NT2/D1 (cell line): Measurements from ENCODE around the gene CTDP1.

Source experiments
- DNase-seq: peaks from one replicate; pipeline ENCODE4 v3.0.0-alpha.2; 2011; ENCODE audit warnings: low read depth, low spot score
- H3K27me3 ChIP-seq: 2 replicates; pipeline ENCODE4 v1.6.0; 2011; ENCODE audit warnings: mild to moderate bottlenecking; ENCODE audit not compliant: insufficient read length, insufficient read depth
- H3K36me3 ChIP-seq: 2 replicates; pipeline ENCODE4 v1.6.1; 2011; ENCODE audit warnings: mild to moderate bottlenecking, low read length, mixed read lengths; ENCODE audit not compliant: insufficient read depth, insufficient read length
- H3K4me1 ChIP-seq: 2 replicates; pipeline ENCODE4 v1.5.1; 2011; ENCODE audit not compliant: insufficient read depth, insufficient read length
- H3K4me3 ChIP-seq: 2 replicates; pipeline ENCODE4 v1.5.1; 2011; ENCODE audit warnings: low read depth; ENCODE audit not compliant: insufficient read length
- H3K9ac ChIP-seq: 2 replicates; pipeline ENCODE4 v1.6.0; 2011; ENCODE audit warnings: low read depth; ENCODE audit not compliant: insufficient read length
- H3K9me3 ChIP-seq: 2 replicates; pipeline ENCODE4 v1.5.1; 2011; ENCODE audit warnings: mild to moderate bottlenecking, low read length; ENCODE audit not compliant: insufficient read depth
- SUZ12 ChIP-seq: IDR thresholded peaks from 2 replicates; pipeline ENCODE4 v1.6.1; 2011; ENCODE audit not compliant: insufficient read length, insufficient read depth; ENCODE audit errors: extremely low read depth
- YY1 ChIP-seq: IDR thresholded peaks from 2 replicates; pipeline ENCODE4 v1.6.1; 2011; ENCODE audit not compliant: insufficient read length, insufficient read depth
- ZNF274 ChIP-seq: IDR thresholded peaks from 2 replicates; pipeline ENCODE4 v1.6.1; 2011; ENCODE audit warnings: mild to moderate bottlenecking, low read depth, low read length

The CTDP1 gene

DNA sequence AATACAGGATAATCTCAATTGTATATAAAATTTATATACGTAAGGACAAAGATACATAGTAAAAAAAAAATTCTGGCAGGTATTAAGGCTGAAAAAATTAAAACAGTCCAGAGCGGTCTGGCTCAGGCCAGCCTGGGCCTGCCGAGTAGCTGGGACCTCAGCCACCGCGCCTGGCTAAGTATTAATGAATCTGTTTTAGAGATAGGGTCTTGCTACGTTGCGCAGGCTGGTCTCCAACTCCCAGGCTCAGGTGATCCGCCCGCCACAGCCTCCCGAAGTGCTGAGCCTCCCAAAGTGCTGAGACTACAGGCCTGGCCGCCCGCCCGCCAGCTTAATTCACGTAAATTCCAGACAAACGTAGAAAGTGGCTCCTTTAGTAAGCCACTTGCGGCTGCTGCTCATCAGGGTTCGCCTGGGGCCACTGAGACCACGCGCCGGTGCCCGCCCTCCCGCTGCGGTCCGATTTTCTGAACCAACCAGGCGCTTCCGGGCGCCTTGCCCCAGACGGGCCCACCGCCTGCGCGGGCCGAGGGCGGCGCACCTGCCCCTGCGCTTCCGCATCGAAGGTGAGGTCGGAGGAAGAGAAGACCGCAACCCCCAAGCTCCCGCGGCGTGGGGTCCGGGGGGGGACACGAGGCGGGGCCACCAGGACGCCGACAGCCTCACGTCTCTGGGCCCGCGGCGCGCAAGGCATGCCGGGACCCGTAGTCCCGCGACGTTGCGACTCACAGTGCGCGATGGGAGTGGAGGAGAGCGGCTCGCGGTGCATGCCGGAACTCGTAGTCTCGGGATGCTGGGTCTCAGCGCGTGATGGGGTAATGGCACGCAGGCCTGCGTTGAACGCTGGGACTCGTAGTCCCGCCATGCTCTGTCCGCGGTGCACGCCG lies 695 bp upstream of the CTDP1 start:
- H3K9me3 ChIP-seq, result 0 out of 2 replicates have a peak, but pooled peaks cover 4% of the 10 kb centered on the region
- no peaks in the 10 kb centered on the region for H3K27me3 ChIP-seq
- peak; percentile 94 for DNase-seq
- peaks cover 33% of the 10 kb centered on the region for H3K36me3 ChIP-seq
- H3K4me3 ChIP-seq, result peak overlapping the region; percentile 92
- TF ChIP-seq ZNF274, result no peak
- peak; percentile 60 for TF ChIP-seq YY1
- H3K4me1 ChIP-seq, result peaks cover 5% of the 10 kb centered on the region
- H3K9ac ChIP-seq, result peak overlapping the region; percentile 95

GRCh38 chr18:79680100-79680879 lies 687 bp downstream of the CTDP1 start:
- Histone ChIP-seq H3K36me3 (peaks cover 38% of the 10 kb centered on the region), H3K9ac (peak overlapping the region; percentile 95), H3K4me1 (peaks cover 5% of the 10 kb centered on the region), H3K4me3 (peak overlapping the region; percentile 92), H3K9me3 (0 out of 2 replicates have a peak, but pooled peaks cover 4% of the 10 kb centered on the region), H3K27me3 (no peaks in the 10 kb centered on the region)
- no peak for DNase-seq
- TF ChIP-seq YY1 (no peak), ZNF274 (no peak), SUZ12 (no peak)

DNA sequence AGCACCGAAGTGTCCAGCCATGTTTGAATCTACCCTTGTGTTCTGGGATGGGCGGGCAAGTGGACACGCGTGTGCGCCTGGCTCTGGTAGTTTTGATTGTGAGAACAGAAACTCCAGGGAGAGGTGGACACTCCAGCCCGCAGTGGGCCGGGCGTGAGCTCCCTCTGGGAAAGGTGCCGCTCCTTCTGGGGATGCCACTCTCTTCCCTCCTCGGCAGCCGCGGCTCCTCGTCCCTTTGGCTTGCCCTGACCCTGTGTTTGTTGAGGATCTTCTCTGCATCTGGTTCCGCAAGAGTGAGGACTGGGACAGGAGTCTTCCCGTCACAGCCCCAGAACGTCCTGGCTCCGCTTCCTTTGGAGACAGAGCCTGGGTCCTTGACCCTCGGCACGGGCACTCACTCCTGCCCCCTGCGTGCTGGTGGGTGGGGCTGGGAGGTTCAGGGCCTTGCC lies 1.3 kb downstream of the CTDP1 start:
- no peaks in the 10 kb centered on the region for H3K27me3 ChIP-seq
- peak overlapping the region; percentile 92 for H3K4me3 ChIP-seq
- peak overlapping the region; percentile 95 for H3K9ac ChIP-seq
- peaks cover 38% of the 10 kb centered on the region for H3K36me3 ChIP-seq
- H3K9me3 ChIP-seq, result 0 out of 2 replicates have a peak, but pooled peaks cover 4% of the 10 kb centered on the region
- H3K4me1 ChIP-seq, result peaks cover 5% of the 10 kb centered on the region
- no peak for TF ChIP-seq SUZ12
- TF ChIP-seq ZNF274, result no peak
- no peak for TF ChIP-seq YY1
- DNase-seq, result no peak

DNA sequence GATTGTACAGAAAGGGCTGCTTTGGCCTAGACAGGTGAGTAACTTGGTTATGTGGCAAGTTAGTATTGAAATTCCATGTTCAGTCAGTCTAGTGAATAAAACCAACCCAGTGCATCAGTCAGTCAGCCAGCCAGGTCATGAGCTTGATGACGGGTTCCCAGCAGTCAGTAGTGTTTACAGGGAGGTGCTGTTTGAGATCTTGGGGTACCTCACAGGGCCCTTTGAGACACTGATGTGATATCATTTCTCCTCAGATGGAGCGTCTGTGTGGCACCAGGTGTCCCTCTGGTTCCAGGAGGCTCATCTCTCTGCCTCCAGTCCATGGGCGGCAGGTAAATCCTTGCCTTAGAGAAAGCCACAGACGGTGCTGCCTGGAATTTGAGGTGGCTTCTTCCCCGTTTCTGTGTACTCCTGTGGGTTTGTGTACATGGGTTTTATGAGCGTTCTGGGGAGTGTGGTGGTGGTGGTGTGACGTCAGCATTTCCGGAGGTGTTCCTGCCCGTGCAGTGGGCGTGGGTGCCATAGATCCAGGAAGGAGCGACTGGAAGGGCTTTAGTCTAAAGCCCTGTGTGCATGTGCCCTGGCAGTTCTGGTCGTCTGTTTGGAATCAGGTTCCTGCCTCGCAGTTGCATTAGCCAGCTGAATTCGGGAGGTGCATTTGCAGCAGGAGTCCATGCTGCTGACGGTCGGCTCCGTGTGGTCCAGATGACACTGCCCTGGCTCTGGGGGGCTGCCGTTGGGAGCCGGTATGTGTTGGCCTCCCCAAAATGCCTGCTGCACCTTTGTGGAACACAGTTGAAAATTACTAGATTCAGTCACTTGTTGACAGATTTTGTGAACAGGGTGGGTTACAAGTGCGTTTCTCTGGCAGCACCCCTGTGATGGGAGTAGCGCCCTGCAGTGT lies 2.1 kb downstream of the CTDP1 start:
- Histone ChIP-seq H3K9me3 (no peaks in the 10 kb centered on the region), H3K36me3 (peaks cover 36% of the 10 kb centered on the region), H3K4me1 (peaks cover 5% of the 10 kb centered on the region), H3K4me3 (peak overlapping the region; percentile 92), H3K9ac (peak overlapping the region; percentile 95), H3K27me3 (no peaks in the 10 kb centered on the region)
- TF ChIP-seq YY1 (no peak), ZNF274 (no peak), SUZ12 (no peak)
- no peak for DNase-seq

GRCh38 chr18:79682481-79682880 lies 2.9 kb downstream of the CTDP1 start:
- Histone ChIP-seq H3K9me3 (no peaks in the 10 kb centered on the region), H3K27me3 (no peaks in the 10 kb centered on the region), H3K4me1 (peaks cover 5% of the 10 kb centered on the region), H3K4me3 (no peak overlapping the region), H3K9ac (no peak overlapping the region), H3K36me3 (peaks cover 31% of the 10 kb centered on the region)
- DNase-seq, result no peak
- no peak for TF ChIP-seq ZNF274
- TF ChIP-seq YY1, result no peak
- no peak for TF ChIP-seq SUZ12

DNA sequence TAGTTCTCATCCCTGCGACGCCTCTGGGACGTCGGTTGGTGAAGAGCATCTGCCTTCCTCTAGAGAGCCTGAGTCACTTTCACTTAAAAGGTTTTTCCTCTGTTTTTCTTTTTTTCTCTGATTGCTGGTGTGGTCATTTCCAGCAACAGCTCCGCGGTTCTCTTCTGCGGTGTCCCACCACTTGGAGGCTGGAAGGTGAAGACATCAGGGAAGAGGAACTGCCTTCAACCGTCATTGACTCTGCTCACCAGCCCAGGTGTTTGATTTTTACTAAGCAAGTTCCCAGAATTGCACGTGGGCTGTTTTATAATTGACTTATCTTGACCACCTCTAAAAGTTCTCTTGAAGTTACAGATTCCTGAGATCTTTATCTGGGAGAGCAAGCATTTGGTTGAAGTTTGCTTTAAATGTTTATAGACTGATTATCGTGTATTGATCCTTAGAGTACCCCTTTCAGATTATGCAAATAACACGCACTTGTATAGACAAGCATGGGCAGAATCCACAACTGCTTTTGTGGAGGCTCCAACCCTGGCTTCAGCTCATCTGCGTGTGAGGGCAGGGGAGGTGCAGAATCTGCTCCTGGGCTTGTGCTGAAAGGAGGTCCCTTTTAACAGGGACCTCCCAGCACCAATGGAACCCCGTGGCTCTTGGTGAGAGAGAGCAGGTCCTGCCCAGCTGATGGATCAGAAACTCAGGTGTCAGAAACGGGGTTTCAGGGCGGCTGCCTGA lies 3.5 kb downstream of the CTDP1 start:
- no peak for DNase-seq
- Histone ChIP-seq H3K36me3 (peaks cover 31% of the 10 kb centered on the region), H3K9ac (no peak overlapping the region), H3K4me1 (peaks cover 5% of the 10 kb centered on the region), H3K9me3 (no peaks in the 10 kb centered on the region), H3K27me3 (no peaks in the 10 kb centered on the region), H3K4me3 (no peak overlapping the region)
- TF ChIP-seq ZNF274, result no peak
- TF ChIP-seq YY1, result no peak
- TF ChIP-seq SUZ12, result no peak
